ENCODE measurements around the gene TBR1.

The TBR1 gene

DNA sequence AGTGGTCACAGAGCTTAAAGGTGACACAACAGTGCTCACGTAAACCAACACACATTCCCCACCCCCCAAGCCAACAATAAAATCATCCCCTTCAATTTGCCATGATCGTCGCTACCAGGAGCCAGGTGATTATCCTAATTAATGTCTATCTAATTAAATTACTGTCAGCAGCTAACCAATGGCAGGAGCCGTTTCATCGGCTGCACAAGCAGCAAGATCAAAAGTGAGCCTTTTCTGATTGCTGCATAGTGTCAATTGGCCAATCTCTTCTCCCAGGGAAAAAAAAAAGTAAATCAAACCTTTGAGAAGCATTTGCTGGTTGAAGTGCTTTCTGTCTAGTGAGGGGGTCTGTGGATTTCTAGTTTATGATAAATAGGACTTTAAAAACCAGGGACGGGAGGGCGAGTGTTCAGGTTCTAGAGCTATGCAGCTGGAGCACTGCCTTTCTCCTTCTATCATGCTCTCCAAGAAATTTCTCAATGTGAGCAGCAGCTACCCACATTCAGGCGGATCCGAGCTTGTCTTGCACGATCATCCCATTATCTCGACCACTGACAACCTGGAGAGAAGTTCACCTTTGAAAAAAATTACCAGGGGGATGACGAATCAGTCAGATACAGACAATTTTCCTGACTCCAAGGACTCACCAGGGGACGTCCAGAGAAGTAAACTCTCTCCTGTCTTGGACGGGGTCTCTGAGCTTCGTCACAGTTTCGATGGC lies at the start of gene TBR1:
Gene TBR1, plus strand, starts transcription at position 311 of the 721 bp plus-strand sequence. Its CDS starts 114 bp downstream, at position 425.
- no peak for DNase-seq

DNA sequence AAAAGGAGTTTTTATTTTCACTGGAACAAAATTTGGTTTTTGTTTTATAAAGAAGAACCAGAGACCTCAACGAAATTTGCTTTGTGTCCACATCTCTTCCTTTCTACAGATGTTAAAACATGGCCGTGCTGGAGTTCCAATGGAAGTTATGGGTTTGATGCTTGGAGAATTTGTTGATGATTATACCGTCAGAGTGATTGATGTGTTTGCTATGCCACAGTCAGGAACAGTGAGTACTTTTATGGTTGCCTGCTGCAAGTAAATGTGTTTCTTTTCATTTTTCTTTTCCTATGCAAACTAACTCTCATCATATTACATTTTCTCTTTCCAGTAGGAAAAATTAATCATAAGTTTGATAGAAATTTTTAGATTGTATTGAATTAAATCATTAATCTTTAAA lies 48.4 kb upstream of the TBR1 start:
- no peak for DNase-seq

DNA sequence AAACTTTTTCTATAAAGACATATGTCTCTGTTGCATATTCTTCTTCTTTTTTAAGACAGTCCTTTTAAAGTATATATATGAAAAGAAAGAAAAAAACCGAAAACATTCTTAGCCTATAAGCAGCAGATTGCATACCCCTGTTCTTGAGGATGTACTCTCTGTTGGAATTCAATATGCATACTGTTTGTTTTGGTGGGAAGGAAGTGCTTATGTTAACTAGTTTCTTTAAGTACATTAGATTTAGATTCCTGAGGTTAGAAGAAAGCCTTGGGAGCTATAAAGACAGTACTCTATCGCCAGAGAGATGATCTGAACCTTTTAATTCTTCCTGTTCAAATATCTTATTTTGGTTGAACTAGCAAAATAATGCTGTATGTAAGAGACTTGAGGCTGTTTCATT lies 46.8 kb upstream of the TBR1 start:
- DNase-seq: no peak

DNA sequence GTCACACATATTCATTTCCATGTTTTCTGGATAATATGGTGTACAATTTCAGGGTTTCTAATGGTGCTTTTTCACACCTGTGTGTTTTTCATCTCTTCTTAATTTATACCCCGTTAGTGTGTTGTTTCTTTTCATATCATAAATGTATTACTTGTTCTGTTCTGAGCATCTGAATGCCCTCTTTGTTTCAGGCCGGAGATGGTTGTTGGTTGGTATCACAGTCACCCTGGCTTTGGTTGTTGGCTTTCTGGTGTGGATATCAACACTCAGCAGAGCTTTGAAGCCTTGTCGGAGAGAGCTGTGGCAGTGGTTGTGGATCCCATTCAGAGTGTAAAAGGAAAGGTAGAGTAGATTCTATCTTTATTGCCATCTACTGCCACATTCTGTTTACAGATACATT lies 45.1 kb upstream of the TBR1 start:
- DNase-seq: no peak

DNA sequence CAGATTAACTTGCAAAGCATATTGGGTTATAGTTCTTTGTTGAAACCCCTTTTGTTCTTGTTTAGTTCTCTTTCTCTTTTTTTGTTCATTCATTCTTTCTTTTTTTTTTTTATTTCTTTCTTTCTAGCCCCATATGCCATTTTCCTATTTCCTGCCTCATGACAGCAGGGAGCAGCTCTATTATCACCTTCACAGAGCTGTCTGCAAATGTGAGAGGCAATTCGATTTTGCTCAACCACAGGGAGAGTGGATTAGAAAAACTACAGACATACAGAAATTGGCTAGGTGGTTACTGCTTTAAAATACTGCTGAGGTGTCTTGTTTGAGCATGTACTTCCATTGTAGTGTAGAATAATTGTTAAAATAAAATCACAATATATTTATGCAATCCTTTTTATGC lies 44.2 kb upstream of the TBR1 start:
- no peak for DNase-seq

DNA sequence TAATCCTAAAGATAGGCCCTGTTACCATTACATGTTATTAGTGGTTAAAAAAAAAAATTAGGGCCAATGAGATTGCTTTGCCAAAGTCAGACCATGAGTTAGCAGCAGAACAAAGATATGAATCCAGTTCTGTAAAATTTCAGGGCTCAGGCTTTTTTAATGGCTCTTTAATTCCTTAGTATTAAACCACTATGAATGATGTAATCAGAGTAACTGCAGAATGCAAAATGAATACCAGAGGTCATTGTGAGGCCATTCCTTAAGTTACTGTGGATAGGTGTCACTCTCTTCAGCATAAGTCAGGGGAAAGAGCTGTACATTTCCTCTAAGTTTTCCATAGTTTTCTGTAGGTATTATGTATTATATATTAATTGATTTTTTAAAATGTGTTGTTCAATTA lies 42.2 kb upstream of the TBR1 start:
- no peak for DNase-seq

DNA sequence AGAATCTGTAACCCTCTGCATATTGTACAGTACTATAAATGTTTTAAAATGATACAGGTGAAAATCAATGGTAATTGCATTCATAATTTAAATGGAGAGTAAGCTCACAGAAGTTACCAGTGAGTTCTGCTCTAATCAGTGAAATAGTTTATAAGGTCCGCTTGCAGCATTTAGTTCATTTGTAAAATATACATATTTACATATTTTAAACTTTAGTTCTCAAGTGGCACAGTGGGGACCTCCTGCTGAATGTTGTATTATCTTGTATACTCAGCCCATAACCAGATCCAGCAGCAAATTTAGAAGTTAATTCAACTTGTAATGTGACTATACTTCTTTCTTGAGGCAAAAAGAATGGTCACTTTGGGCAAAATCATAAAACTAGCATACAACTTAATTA lies 41.7 kb upstream of the TBR1 start:
- DNase-seq: no peak

DNA sequence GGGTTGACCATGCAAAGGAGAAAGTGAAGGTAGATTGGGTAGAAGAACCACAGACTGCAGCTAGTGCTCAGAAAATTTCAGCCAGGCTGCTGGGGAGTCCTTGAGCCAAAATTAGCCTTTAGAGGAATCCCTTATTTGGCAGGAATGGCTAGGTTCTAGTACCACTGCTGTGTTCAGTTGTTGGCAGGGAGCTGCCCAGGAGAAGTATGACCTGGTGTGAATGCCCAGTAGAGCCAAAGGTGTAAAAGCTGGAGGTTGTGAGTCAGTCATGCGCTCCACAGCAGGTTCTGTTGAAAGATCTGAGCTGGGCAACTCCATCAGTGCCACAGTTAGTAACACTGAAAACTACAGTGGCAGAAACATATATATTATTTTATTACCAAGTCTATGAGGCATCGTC lies 36.4 kb upstream of the TBR1 start:
- DNase-seq: no peak

DNA sequence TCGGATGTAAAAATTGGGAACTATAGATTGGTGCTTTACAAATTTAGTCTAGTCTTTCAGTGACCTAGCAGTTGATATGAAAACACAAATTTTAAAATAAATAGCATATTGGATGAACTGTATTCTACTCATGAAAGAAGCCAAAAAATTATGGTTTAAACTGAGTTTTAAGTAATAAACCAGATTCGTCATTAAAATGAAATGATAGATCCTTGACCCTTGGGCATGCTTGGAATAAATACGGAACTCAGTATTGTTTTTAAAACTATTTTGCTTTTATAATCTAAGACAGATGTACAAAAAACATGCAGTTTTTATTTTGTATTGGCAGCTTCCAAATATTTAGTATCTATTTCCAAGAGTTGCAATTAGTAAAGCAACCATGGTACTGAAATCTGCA lies 34.6 kb upstream of the TBR1 start:
- DNase-seq: no peak

DNA sequence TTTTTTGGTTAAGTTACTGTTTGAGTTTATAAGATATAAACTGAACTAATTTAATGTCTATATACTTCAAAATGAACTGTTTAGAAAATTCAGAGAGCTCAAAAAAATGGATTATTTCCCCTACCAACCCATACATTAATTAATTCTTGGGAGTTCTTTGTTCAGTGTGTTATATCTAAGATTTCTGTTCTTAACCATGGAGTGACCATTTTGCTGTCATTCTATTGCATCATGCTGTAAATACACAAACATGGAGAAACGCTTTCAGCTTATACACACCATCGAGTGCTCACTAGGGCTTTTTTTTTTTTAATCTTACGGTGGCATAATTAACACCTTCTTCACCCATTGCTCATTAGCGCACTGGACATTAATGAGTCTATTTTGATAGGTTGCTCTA lies 33.4 kb upstream of the TBR1 start:
- no peak for DNase-seq

DNA sequence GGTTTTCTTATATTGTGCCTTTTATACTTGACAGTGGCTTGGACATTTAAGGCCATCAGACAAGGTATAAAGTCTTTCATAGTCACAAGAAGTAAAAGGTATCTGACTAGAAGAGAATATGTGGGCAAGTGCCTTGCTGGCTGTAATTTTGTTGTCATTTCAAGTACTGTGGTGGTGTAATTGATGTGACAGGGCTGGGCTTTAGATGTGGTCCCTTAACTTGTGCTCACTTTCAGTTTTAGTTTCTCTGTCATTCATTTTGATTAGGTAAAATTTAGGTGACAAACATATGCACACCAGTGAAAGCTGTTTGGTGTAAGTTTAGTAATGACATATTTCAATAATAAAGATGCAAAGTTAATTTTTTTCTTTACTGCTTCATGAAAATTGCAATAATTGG lies 31.2 kb upstream of the TBR1 start:
- no peak for DNase-seq

DNA sequence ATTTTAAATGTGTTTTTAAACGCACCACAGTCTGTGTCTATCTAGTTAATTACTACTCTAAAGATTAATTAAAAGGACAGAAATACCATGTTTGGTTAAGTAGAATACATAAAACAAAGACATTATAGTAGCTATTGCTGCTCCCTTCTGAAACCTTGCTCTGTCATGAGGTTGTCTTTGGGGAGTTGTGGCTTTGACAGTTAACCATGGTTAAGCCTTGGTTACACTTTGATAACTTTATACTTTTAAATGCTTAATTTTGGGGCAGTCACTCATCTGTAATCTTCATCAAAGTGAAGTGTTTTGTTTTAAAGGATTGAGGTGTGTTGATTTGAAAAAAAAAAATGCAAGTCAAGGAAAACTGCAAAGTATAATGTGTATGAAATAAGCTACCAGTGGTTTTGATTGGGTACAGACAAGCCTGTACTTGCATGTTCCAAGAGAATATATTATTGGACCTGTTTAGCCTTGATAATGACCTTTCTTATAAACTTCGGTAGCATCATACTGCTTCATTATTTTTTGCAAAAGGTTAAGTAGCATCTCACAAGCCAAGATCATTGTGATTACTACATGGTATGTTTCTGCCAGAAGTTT lies 29.8 kb upstream of the TBR1 start:
- DNase-seq: no peak

DNA sequence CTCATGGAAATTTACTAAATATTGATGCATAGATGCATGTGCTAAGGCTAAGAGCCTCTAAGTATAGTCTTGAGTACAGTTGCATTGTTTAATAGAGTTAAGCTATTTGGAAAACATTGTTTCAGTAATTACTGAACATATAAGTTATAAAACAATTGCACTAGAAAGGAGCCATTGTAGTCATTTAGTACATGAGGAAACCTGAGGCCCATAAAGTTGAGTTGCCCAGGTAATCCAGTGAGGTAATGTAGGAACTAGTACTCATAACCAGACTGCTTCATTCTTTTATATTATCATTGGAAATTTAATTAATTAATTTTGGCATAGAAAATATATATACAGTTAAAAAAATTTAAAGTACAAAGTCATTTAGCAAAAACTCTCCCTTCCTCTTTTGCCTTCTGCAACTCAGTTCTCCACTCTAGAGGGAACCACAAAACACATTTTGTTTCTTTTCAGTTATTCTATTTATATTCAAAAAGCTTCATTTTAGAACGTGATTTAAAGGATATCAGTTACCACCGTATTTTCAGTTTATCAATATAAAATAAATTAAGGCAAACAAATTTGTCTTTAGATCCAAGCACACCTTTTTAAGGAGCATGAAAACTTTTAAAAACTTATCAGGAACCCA lies 27.8 kb upstream of the TBR1 start:
- DNase-seq: no peak

DNA sequence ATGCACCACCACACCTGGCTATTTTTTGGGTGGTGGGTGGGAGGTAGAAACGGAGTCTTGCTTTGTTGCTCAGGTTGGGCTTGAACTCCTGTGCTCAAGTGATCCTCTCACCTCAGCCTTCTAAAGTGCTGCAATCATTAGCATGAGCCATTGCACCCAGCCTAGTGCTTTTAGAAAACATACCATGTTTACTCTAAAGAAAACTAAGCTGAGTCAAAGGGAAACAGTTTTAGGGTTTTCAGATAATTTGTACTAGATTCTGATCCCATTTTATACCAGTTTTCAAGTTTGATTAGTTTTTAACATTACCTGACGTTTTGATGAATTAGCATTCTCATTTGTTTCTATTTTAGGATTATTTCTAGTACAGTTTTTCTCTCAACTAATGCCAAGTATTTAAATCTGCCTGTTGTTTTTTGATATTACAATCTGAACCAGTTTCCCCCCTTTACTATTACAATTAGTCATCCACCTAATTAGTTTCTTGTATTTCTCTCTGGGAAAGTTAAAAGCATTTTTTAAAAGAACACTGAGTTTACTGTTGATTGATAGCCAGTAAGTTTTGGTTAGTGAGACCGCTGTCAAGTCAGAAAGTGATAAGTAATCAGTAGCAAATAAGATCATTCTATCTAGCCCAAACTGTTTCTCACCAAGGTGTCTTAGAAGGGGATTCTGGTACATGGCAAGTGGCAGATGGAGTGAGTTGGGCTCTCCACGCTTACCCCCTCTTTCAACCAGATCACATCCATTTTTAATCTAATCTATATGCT lies 24.2 kb upstream of the TBR1 start:
- DNase-seq: no peak

DNA sequence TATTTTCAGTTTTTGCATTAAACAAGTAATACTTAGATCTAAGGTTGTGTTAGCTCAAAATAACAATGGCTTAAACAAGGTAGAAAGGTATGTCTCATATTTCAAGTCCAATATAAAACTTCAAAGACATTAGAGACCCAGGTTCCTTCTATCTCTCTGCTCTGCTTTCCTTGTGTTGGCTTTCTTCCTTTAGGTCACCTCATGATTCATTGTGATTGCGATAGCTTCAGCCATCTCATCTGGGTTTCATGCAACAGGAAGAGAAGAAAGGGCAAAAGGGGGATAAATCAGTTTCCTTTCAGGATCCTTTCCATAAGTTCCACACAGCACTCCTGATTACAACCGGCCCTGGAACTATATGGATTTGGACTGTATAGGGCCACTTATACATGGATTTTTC lies 16.0 kb upstream of the TBR1 start:
- no peak for DNase-seq

DNA sequence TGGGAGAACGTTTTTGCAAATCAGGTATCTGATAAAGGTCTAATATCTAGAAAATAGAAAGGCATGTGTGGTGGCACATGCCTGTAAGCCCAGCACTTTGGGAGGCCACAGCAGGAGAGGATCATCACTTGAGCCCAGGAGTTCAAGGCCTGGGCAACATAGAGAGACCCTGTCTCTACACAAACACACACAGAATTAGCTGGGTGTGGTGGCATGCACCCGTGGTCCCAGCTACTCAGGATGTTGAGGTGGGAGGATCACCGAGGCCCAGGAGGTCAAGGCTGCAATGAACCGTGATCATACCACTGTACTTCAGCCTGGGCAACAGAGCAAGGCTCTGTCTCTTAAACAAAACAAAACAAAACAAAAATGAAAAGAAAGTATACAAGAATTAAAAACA lies 13.8 kb upstream of the TBR1 start:
- DNase-seq: no peak

DNA sequence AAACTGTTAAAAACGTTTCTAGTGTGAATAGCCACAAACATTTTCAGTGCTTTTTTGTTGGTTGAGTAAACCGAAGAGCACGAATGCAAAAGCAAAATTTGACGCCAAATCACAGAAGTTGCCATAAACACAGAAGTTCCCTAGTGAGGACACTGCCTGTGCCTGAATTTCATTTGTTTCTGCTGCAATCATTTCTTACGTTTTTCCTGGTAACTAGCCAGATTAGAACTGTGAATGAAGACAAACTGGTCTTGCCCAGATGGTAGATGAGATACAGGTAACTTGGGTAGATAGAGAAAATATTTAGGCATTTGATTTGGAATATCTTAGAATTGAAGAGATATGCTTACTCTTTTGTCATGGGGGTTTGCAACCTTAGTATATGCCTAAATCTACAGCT lies 9.8 kb upstream of the TBR1 start:
- no peak for DNase-seq

DNA sequence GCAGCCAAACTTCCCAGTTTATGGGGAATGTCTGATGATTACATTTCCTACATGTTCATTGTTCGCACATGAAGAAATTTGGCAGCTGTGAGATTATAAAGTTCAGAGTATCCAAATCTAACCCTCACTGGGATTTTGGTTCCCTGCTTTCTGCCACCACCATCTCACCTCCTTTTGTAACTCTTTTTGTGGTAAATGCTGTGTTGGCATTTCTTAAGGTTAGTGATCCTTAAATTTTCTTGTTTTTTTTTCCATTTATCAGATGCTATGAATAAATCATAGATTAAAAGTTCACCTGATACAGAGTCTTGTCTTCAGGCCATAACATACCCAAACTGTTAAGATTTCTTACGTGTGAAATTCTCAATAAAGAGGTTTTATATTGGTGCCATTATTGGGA lies 8.5 kb upstream of the TBR1 start:
- no peak for DNase-seq

DNA sequence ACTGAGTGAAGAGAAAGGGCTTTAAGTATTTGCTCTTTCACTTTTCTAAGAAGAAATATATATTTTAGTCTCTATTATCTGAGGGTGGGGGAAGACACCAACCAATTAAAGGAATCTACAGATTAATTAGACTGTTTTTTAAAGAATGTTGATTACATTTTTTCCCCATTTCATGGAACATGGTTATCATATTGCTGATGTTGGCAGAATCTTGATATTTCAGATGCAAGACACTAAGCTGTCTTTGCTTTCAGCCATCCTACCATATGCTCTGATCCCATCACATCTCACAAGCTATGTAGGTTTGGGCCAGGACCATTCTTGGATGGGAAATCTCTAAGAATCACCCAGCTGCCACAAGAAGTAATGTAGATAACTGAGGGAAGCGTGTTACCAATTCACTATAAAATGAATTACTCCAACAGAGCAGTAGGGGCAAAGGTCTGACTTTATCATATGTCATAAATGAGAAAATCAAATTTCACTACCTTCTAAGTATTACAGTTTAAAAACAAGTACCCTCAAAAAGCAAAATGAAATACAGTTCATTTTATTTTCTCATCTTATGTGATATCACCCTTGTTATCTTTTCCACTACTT lies 6.7 kb upstream of the TBR1 start:
- DNase-seq: no peak

DNA sequence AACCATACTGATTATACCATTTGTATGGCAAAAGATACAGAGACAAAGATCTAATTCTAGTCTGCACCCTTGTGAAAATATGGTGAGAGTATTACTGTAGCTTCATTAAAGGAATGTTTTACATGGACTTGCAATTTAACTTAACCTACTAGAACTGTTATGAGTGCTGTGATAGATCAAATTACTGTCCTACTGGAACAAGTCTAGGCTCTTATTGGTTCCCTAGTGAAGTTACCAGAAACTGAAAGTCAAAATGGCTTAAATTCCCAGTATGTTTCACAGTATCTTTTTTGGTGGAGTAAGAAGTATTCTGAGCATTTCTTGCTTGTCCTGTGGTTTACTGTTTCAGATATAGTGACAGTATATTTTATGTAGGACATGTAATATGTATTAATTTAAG lies 3.8 kb upstream of the TBR1 start:
- DNase-seq: no peak

DNA sequence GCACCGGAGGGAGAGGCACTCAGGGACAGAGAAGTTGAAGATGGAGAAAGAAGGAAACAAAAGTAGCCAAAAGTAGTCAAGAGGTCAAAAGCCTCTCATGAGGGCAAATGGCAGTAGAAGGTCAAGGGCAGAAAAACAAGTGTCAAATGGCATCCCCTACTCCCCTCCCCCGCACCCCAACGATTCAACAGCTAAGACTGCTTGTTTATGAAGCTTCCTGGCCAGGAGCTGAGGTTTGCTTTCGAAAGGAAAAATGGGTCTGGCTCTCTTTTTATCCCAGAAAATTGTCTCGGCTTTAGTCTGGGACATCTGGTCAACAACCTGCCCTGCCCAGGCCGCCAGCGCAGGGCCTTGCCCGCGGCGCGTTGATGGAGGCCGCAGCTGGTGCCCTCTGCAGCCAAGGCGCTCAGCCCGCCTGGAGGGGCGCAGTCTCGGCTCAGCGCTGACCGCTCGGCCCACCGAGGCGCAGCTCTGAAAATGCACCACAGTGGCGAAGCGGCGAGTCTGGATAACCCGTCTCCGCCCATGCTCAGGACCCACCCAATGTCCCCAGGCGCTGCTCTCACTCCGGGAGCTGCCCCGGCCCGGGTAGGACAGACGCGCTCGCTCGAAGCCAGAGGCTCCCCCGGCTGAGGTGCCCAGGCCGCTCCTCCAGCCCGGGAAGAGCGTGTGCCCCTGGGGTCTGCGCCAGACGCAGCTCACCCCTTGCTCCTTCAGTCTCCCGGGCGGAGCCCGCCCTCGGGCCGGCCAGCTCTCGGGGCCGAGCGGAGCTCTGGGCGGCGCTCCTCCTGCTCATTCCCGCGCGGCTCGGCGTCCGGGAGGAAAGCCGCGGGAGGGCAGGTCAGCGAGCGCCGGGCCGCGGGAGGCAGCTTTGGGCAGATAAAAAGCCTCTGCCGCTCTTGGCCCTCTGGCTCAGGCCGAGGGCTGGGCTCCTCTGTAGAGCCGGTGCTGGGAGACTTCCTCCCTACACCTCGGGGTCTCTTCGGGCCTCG lies 1.8 kb upstream of the TBR1 start:
- DNase-seq: no peak
